ENCODE data around the gene MRPS27. TPM values are rescaled to one million over a fixed set of nuclear protein-coding genes. Genes with fewer than 3 reads are reported as not detected.
A peak's percentile ranks its signal among the peaks of the same experiment; 100 is the strongest.

The MRPS27 gene
- total and polyA plus RNA-seq, 9 of the 15 experiments (the other 6 are each of a cell fraction or from before 2014, with no cell fraction given), result 73.6 to 144 (median 106) TPM

DNA sequence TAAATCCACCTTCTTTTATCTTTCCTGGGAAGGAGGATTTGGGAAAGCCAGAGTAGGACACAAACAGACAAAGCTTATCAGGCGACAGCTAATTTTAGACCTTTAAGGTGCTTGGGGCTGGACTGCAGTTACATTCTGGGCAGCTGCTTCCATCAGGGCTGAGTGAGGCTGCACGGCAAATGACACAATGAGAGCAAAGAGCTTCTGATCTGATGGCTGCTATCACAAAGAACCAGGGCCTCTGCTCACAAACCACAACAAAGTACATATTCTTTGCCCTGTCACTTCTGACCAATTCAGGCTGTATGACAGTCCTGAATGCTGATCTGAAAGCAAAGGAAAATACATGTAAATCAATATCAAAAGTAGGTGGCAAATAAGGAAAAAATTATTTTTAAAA, 93.1 kb downstream of the MRPS27 start (continued):
- TF ChIP-seq, protein P1, sequence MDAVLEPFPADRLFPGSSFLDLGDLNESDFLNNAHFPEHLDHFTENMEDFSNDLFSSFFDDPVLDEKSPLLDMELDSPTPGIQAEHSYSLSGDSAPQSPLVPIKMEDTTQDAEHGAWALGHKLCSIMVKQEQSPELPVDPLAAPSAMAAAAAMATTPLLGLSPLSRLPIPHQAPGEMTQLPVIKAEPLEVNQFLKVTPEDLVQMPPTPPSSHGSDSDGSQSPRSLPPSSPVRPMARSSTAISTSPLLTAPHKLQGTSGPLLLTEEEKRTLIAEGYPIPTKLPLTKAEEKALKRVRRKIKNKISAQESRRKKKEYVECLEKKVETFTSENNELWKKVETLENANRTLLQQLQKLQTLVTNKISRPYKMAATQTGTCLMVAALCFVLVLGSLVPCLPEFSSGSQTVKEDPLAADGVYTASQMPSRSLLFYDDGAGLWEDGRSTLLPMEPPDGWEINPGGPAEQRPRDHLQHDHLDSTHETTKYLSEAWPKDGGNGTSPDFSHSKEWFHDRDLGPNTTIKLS (IDR thresholded peaks at IDR 0.05; ENCODE audit: borderline replicate concordance, low read depth), result no peak
- TF ChIP-seq PRDM10 (IDR thresholded peaks at IDR 0.05; ENCODE audit: partially characterized antibody) (no peak), STAT5A (IDR thresholded peaks at IDR 0.05; ENCODE audit: borderline replicate concordance, low read length) (0 out of 2 replicates have a peak, but pooled peaks have one; percentile 32), RAD21 (CRISPR knock-in tag; conservative IDR thresholded peaks at IDR 0.05 in 1 of 2, IDR thresholded peaks at IDR 0.05 in 1 of 2) (peak; percentile 20 to 24; a peak in 3 of 4 replicates), GATA2 (CRISPR knock-in tag; IDR thresholded peaks at IDR 0.05) (peak; percentile 63), NFRKB (IDR thresholded peaks at IDR 0.05; ENCODE audit: low read depth) (no peak), ZNF445 (CRISPR knock-in tag; IDR thresholded peaks at IDR 0.05; ENCODE audit: low read depth) (no peak), HDAC2 (IDR thresholded peaks at IDR 0.05) (0 out of 2 replicates have a peak, but pooled peaks have one; percentile 24), RBM15 (IDR thresholded peaks at IDR 0.05; ENCODE audit: insufficient read depth, low read length) (no peak), CBX3 (IDR thresholded peaks at IDR 0.05; ENCODE audit: borderline replicate concordance in 1 of 2, low read length in 2 of 2) (no peak)
- TF ChIP-seq, protein P2, sequence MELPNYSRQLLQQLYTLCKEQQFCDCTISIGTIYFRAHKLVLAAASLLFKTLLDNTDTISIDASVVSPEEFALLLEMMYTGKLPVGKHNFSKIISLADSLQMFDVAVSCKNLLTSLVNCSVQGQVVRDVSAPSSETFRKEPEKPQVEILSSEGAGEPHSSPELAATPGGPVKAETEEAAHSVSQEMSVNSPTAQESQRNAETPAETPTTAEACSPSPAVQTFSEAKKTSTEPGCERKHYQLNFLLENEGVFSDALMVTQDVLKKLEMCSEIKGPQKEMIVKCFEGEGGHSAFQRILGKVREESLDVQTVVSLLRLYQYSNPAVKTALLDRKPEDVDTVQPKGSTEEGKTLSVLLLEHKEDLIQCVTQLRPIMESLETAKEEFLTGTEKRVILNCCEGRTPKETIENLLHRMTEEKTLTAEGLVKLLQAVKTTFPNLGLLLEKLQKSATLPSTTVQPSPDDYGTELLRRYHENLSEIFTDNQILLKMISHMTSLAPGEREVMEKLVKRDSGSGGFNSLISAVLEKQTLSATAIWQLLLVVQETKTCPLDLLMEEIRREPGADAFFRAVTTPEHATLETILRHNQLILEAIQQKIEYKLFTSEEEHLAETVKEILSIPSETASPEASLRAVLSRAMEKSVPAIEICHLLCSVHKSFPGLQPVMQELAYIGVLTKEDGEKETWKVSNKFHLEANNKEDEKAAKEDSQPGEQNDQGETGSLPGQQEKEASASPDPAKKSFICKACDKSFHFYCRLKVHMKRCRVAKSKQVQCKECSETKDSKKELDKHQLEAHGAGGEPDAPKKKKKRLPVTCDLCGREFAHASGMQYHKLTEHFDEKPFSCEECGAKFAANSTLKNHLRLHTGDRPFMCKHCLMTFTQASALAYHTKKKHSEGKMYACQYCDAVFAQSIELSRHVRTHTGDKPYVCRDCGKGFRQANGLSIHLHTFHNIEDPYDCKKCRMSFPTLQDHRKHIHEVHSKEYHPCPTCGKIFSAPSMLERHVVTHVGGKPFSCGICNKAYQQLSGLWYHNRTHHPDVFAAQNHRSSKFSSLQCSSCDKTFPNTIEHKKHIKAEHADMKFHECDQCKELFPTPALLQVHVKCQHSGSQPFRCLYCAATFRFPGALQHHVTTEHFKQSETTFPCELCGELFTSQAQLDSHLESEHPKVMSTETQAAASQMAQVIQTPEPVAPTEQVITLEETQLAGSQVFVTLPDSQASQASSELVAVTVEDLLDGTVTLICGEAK (IDR thresholded peaks at IDR 0.05), result no peak
- TF ChIP-seq, protein P2 (CRISPR knock-in tag; IDR thresholded peaks at IDR 0.05), result no peak
